ENCODE data around the gene APBA1.

DNA sequence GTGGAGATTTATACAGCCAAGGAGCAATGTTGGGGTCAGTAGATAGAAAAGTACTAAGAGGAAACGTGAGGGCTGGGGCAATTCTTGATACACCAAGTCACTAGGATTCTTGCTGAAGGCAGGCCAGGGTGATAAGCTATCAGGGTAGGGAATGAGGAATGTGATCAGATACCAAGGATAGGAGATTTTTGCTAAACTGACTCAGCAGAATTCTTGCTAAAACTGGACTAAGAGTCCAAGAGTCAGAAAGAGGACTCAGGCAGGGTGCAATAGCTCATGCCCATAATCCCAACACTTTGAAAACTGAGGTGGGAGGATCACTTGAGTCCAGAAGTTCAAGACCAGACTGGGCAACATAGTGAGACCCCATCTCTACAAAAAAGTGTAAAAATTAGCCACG is 275.4 kb downstream of the APBA1 start:
- TF ChIP-seq CTCF (IDR thresholded peaks at IDR 0.05): no peak
- no peak for TF ChIP-seq POLR2A (IDR thresholded peaks at IDR 0.05)
